ENCODE results near the gene OCIAD1.
"Not testable (repeated sequence)": the region's sequence is repeated elsewhere in the genome, so short reads cannot be mapped to it uniquely, and the experiment has no call there.

DNA sequence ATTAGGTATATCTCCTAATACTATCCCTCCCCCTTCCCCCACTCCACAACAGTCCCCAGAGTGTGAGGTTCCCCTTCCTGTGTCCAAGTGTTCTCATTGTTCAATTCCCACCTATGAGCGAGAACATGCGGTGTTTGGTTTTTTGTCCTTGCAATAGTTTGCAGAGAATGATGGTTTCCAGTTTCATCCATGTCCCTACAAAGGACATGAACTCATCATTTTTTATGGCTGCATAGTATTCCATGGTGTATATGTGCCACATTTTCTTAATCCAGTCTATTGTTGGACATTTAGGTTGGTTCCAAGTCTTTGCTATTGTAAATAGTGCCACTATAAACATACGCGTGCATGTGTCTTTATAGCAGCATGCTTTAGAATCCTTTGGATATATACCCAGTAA lies 33.8 kb downstream of the OCIAD1 start:
- TF ChIP-seq SP1 (IDR thresholded peaks at IDR 0.05); BHLHE40 (IDR thresholded peaks at IDR 0.05; ENCODE audit: borderline replicate concordance): not testable (repeated sequence)

Measured in HEK293T (cell line).